ENCODE measurements around the gene ZEB2.

DNA sequence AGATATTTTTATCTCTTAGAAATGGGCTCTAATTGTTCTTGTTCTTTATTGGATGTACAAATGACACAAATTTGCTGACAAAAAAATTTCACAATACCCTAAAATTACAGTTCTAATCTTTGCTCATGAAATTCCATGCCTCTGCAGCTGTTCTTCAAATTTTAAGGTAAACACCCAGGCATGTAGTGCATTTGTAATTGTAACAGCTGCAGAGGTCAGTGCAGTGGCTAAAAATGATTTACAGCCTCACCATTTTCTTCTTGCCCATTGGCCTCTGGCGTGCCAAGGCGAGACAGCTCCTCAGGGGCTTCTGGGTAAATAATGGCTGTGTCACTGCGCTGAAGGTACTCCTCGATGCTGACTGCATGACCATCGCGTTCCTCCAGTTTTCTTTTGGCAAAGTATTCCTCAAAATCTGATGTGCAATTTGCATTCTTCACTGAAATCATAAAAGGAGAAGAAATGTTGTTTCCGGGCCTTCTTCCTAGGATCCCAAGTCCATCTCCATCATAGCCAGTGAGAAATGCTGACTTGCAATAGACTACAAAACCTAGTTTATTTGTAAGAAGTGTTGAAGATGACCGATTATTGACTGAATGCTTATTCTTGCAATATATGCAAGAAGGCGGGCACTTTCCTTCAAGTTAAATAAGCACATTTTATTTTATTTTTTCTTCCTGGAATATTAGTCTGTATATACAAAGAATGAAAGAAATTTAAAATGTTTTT is 115.2 kb downstream of the ZEB2 start:
- TF ChIP-seq POLR2AphosphoS5 (IDR thresholded peaks at IDR 0.05), result peak in 1 of 3 donors; percentile 34
- no peak for TF ChIP-seq POLR2A (IDR thresholded peaks at IDR 0.05)
- TF ChIP-seq, protein P1, sequence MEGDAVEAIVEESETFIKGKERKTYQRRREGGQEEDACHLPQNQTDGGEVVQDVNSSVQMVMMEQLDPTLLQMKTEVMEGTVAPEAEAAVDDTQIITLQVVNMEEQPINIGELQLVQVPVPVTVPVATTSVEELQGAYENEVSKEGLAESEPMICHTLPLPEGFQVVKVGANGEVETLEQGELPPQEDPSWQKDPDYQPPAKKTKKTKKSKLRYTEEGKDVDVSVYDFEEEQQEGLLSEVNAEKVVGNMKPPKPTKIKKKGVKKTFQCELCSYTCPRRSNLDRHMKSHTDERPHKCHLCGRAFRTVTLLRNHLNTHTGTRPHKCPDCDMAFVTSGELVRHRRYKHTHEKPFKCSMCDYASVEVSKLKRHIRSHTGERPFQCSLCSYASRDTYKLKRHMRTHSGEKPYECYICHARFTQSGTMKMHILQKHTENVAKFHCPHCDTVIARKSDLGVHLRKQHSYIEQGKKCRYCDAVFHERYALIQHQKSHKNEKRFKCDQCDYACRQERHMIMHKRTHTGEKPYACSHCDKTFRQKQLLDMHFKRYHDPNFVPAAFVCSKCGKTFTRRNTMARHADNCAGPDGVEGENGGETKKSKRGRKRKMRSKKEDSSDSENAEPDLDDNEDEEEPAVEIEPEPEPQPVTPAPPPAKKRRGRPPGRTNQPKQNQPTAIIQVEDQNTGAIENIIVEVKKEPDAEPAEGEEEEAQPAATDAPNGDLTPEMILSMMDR (IDR thresholded peaks at IDR 0.05), result no peak
- TF ChIP-seq EP300 (IDR thresholded peaks at IDR 0.05), result no peak

All from stomach (tissue), 4 donors.